Measurements from ENCODE around the gene SLC16A8.

DNA sequence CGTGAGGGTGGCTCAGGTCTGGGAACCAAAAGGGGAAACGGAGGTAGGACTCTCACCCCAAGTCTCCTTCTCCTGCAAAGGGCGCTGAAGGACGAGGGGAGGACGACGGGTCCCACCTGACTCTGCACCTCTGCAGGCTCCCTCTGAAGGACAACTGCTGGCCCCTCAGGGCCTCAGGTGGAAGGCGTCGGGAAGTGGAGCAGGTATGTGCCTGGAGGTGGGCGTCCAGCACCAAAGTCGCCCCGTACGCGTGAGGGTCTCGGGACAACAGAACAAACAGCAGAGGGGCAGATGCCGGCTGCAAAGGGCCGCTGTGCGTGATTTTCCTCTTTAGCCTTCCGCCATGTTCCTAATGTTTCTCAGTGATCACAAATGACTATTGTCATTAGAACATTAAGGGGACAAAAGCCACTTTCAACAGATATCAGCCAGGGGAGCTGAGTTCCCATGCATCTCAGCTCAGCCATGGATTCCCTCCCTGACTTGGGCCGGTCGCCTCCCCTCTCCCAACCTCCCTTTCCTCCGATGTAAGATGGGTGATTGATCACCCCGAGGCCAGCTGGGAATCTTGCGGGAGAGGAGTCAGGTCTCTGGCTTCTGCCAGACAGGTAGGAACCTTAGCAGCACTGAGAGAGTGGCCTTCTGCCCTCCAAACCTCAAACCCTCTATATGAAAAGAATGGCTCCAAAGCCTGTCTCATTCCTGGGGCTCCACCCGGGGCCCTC lies 836 bp downstream of the SLC16A8 start:
- TF ChIP-seq, protein P1, sequence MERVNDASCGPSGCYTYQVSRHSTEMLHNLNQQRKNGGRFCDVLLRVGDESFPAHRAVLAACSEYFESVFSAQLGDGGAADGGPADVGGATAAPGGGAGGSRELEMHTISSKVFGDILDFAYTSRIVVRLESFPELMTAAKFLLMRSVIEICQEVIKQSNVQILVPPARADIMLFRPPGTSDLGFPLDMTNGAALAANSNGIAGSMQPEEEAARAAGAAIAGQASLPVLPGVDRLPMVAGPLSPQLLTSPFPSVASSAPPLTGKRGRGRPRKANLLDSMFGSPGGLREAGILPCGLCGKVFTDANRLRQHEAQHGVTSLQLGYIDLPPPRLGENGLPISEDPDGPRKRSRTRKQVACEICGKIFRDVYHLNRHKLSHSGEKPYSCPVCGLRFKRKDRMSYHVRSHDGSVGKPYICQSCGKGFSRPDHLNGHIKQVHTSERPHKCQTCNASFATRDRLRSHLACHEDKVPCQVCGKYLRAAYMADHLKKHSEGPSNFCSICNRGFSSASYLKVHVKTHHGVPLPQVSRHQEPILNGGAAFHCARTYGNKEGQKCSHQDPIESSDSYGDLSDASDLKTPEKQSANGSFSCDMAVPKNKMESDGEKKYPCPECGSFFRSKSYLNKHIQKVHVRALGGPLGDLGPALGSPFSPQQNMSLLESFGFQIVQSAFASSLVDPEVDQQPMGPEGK (CRISPR knock-in tag; IDR thresholded peaks at IDR 0.05; ENCODE audit: borderline replicate concordance) = no peak
- no peak for TF ChIP-seq TCF4 (CRISPR knock-in tag; IDR thresholded peaks at IDR 0.05; ENCODE audit: borderline replicate concordance)
- no peak for TF ChIP-seq GLIS3 (CRISPR knock-in tag; IDR thresholded peaks at IDR 0.05)
- TF ChIP-seq PPARA (CRISPR knock-in tag; IDR thresholded peaks at IDR 0.05; ENCODE audit: borderline replicate concordance) = no peak
- TF ChIP-seq TOX (CRISPR knock-in tag; IDR thresholded peaks at IDR 0.05; ENCODE audit: borderline replicate concordance) = no peak
- no peak for TF ChIP-seq ZNF565 (CRISPR knock-in tag; conservative IDR thresholded peaks at IDR 0.05; ENCODE audit: low read depth)
- no peak for TF ChIP-seq ISL1 (CRISPR knock-in tag; IDR thresholded peaks at IDR 0.05)
- no peak for TF ChIP-seq RARB (CRISPR knock-in tag; IDR thresholded peaks at IDR 0.05)
- TF ChIP-seq, protein P2, sequence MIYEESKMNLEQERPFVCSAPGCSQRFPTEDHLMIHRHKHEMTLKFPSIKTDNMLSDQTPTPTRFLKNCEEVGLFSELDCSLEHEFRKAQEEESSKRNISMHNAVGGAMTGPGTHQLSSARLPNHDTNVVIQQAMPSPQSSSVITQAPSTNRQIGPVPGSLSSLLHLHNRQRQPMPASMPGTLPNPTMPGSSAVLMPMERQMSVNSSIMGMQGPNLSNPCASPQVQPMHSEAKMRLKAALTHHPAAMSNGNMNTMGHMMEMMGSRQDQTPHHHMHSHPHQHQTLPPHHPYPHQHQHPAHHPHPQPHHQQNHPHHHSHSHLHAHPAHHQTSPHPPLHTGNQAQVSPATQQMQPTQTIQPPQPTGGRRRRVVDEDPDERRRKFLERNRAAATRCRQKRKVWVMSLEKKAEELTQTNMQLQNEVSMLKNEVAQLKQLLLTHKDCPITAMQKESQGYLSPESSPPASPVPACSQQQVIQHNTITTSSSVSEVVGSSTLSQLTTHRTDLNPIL (CRISPR knock-in tag; IDR thresholded peaks at IDR 0.05; ENCODE audit: low read depth) = no peak
- TF ChIP-seq BACH2 (CRISPR knock-in tag; IDR thresholded peaks at IDR 0.05; ENCODE audit: borderline replicate concordance) = no peak
- TF ChIP-seq ARNTL (CRISPR knock-in tag; IDR thresholded peaks at IDR 0.05; ENCODE audit: borderline replicate concordance, low read depth) = no peak
